CD4-positive, alpha-beta T cell treated with Interferon alpha-2 for 1 hour (primary cell): ENCODE measurements around the gene MRPL34.
"Not testable (repeated sequence)": the region's sequence is repeated elsewhere in the genome, so short reads cannot be mapped to it uniquely, and the experiment has no call there.

Experiments
- DNase-seq, 2 donors: peaks; one replicate each; pipeline ENCODE4 v3.0.0-alpha.2; 2020 to 2022

The MRPL34 gene

GRCh38 chr19:17305517-17306284 is at the start of gene MRPL34:
Gene MRPL34, plus strand, starts transcription at chr19:17305872. Its CDS starts 21 bp downstream, at chr19:17305893.
- DNase-seq = peak; percentile 99

GRCh38 chr19:17256130-17256529 is 49.5 kb upstream of the MRPL34 start:
- DNase-seq = no peak

- no peak for DNase-seq
Observed at GRCh38 chr19:17259118-17259780, 46.4 kb upstream of the MRPL34 start.

GRCh38 chr19:17259934-17260333 is 45.7 kb upstream of the MRPL34 start:
- no peak for DNase-seq

GRCh38 chr19:17260842-17261325 is 44.8 kb upstream of the MRPL34 start:
- DNase-seq = peak; percentile 87 to 91

- DNase-seq = no peak
Observed at GRCh38 chr19:17262557-17262956, 43.1 kb upstream of the MRPL34 start.

GRCh38 chr19:17263712-17264640 is 41.7 kb upstream of the MRPL34 start:
- DNase-seq = no peak

GRCh38 chr19:17264641-17264979 is 41.1 kb upstream of the MRPL34 start, which contains the start of gene USHBP1:
Gene USHBP1, minus strand, starts transcription at chr19:17264745. Its CDS starts 446 bp downstream, at chr19:17264299.
- DNase-seq = no peak

- DNase-seq = no peak
Observed at GRCh38 chr19:17266026-17266425, 39.6 kb upstream of the MRPL34 start.

- DNase-seq = no peak
Observed at GRCh38 chr19:17266589-17266974, 39.1 kb upstream of the MRPL34 start.

GRCh38 chr19:17266975-17267788 is 38.5 kb upstream of the MRPL34 start, which contains the start of gene BABAM1:
Gene BABAM1, plus strand, starts transcription at chr19:17267443. Its CDS starts 1,364 bp downstream, at chr19:17268807.
- peak; percentile 98 to 99 for DNase-seq

GRCh38 chr19:17268754-17269153 is 36.9 kb upstream of the MRPL34 start:
- DNase-seq = no peak

GRCh38 chr19:17274892-17275291 is 30.8 kb upstream of the MRPL34 start:
- DNase-seq = not testable (repeated sequence)

- DNase-seq = no peak
Observed at GRCh38 chr19:17275441-17276175, 30.1 kb upstream of the MRPL34 start.

GRCh38 chr19:17279436-17279835 is 26.2 kb upstream of the MRPL34 start:
- DNase-seq = no peak

- DNase-seq = peak; percentile 28 to 52
Observed at GRCh38 chr19:17281391-17282304, 24.0 kb upstream of the MRPL34 start, which contains the start of gene ANKLE1. Gene ANKLE1, plus strand, starts transcription at chr19:17281901. Its CDS starts 20 bp downstream, at chr19:17281921.

GRCh38 chr19:17282488-17283125 is 23.1 kb upstream of the MRPL34 start:
- peak; percentile 77 to 82 for DNase-seq

- DNase-seq = no peak
Observed at GRCh38 chr19:17283504-17283996, 22.1 kb upstream of the MRPL34 start.

- DNase-seq = no peak
Observed at GRCh38 chr19:17285415-17286135, 20.1 kb upstream of the MRPL34 start.
